Vagina (tissue), 2 donors: ENCODE results near the gene IL1RAPL2.

Experiments
- POLR2A ChIP-seq, 2 donors: fragments of 450-650 bp; IDR thresholded peaks; one replicate each; pipeline ENCODE4 v1.6.1; 2017; ENCODE audit warnings: antibody characterized with exemption in 2 of 2, mild to moderate bottlenecking in 2 of 2, moderate library complexity in 2 of 2
- POLR2AphosphoS5 ChIP-seq, 2 donors: sonication (generic); formaldehyde crosslinking; IDR thresholded peaks; one replicate each; pipeline ENCODE4 v1.9.0; 2017; ENCODE audit warnings: antibody characterized with exemption in 2 of 2, mild to moderate bottlenecking in 2 of 2, low read depth in 1 of 2; ENCODE audit not compliant: insufficient read depth in 1 of 2
- TF ChIP-seq, protein P1 (sequence below), 3 experiments: fragments of 450-650 bp in 2 of 3; fragments of 200-600 bp in 1 of 3; sonication (generic) in 1 of 3; IDR thresholded peaks; one replicate each; pipeline ENCODE4 v1.5.1; 2017 to 2019; ENCODE audit warnings: antibody characterized with exemption in 3 of 3, mild to moderate bottlenecking in 2 of 3, moderate library complexity in 2 of 3

DNA sequence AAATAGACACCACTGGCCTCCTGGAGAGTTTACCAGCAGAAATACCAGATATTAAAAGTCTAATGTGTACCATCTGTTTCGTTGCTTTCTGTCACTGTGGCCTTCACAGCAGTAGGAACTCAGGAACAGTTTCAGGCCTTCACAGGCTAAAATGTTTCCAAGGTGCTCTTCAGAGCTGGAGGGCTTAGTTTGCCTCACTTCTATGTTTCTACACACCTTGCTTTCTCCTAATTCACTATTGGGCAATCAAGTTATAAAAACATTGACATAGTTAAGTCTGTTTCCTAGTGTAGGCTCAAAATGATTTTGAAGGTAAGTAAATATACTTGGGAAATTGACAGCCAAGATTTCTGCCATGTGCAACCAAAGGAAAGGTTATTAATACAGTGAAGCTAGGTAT is 395.9 kb downstream of the IL1RAPL2 start:
- no peak for TF ChIP-seq POLR2AphosphoS5 (IDR thresholded peaks at IDR 0.05; ENCODE audit: insufficient read depth in 1 of 2, low read depth in 1 of 2)
- TF ChIP-seq POLR2A (IDR thresholded peaks at IDR 0.05): no peak
- TF ChIP-seq, protein P1, sequence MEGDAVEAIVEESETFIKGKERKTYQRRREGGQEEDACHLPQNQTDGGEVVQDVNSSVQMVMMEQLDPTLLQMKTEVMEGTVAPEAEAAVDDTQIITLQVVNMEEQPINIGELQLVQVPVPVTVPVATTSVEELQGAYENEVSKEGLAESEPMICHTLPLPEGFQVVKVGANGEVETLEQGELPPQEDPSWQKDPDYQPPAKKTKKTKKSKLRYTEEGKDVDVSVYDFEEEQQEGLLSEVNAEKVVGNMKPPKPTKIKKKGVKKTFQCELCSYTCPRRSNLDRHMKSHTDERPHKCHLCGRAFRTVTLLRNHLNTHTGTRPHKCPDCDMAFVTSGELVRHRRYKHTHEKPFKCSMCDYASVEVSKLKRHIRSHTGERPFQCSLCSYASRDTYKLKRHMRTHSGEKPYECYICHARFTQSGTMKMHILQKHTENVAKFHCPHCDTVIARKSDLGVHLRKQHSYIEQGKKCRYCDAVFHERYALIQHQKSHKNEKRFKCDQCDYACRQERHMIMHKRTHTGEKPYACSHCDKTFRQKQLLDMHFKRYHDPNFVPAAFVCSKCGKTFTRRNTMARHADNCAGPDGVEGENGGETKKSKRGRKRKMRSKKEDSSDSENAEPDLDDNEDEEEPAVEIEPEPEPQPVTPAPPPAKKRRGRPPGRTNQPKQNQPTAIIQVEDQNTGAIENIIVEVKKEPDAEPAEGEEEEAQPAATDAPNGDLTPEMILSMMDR (IDR thresholded peaks at IDR 0.05): no peak
